Stomach (tissue), 4 donors: ENCODE results near the gene SNCA.

Source experiments
- CTCF ChIP-seq, 7 experiments: fragments of 450-650 bp in 4 of 7; fragments of 200-600 bp in 3 of 7; sonication (generic) in 3 of 7; IDR thresholded peaks; one replicate each; pipeline ENCODE4 v1.5.1; 2016 to 2019; ENCODE audit warnings: antibody characterized with exemption in 7 of 7, control low read depth in 2 of 7, mild to moderate bottlenecking in 1 of 7
- POLR2A ChIP-seq, 4 donors: fragments of 450-650 bp; IDR thresholded peaks; one replicate each; pipeline ENCODE4 v1.6.1; 2016; ENCODE audit warnings: antibody characterized with exemption in 4 of 4, control low read depth in 2 of 4, mild to moderate bottlenecking in 1 of 4, moderate library complexity in 1 of 4
- POLR2AphosphoS5 ChIP-seq, 3 donors: sonication (generic); formaldehyde crosslinking; IDR thresholded peaks; one replicate each; pipeline ENCODE4 v1.6.1; 2016; ENCODE audit warnings: antibody characterized with exemption in 3 of 3

- no peak for TF ChIP-seq POLR2AphosphoS5 (IDR thresholded peaks at IDR 0.05)
- TF ChIP-seq POLR2A (IDR thresholded peaks at IDR 0.05) = no peak
- TF ChIP-seq CTCF (IDR thresholded peaks at IDR 0.05) = no peak
Observed at GRCh38 chr4:89674876-89675459, 162.0 kb downstream of the SNCA start.
